GM12891 (cell line): Measurements from ENCODE around the gene SRCIN1.
"Not testable (repeated sequence)": the region's sequence is repeated elsewhere in the genome, so short reads cannot be mapped to it uniquely, and the experiment has no call there.

ENCODE experiments used
- DNase-seq: peaks from one replicate; pipeline ENCODE4 v3.0.0; 2011; ENCODE audit warnings: low spot score; ENCODE audit not compliant: insufficient read length
- FAIRE-seq: peaks from 2 replicates; lab custom pipeline; 2011; peaks lifted over from hg19 to GRCh38; lab: Jason Lieb, UNC
- PAX5 ChIP-seq: IDR thresholded peaks from 2 replicates; pipeline ENCODE4 v1.6.1; 2011; ENCODE audit warnings: low read length, moderate library complexity, mild to moderate bottlenecking; ENCODE audit not compliant: insufficient read depth, severe bottlenecking
- POLR2A ChIP-seq: IDR thresholded peaks from 2 replicates; pipeline ENCODE4 v1.6.1; 2011; ENCODE audit warnings: low read depth, low read length, control low read depth
- POLR2AphosphoS5 ChIP-seq: IDR thresholded peaks from 2 replicates; pipeline ENCODE4 v1.6.1; 2011; ENCODE audit warnings: low read depth, low read length, control low read depth
- POU2F2 ChIP-seq: IDR thresholded peaks from 2 replicates; pipeline ENCODE4 v1.6.1; 2011; ENCODE audit warnings: low read depth, mild to moderate bottlenecking, control low read depth, low read length, moderate library complexity
- SPI1 ChIP-seq: IDR thresholded peaks from 2 replicates; pipeline ENCODE4 v1.6.1; 2011; ENCODE audit warnings: low read depth, low read length, control low read depth
- TAF1 ChIP-seq: IDR thresholded peaks from 2 replicates; pipeline ENCODE4 v1.6.1; 2011; ENCODE audit warnings: low read depth, low read length, control low read depth

Gene SRCIN1

GRCh38 chr17:38625482-38625881 is 19.7 kb upstream of the SRCIN1 start:
- DNase-seq (no peak), FAIRE-seq (no peak)
- TF ChIP-seq POU2F2 (no peak), POLR2A (no peak), SPI1 (no peak), POLR2AphosphoS5 (no peak), TAF1 (no peak), PAX5 (no peak)

DNA sequence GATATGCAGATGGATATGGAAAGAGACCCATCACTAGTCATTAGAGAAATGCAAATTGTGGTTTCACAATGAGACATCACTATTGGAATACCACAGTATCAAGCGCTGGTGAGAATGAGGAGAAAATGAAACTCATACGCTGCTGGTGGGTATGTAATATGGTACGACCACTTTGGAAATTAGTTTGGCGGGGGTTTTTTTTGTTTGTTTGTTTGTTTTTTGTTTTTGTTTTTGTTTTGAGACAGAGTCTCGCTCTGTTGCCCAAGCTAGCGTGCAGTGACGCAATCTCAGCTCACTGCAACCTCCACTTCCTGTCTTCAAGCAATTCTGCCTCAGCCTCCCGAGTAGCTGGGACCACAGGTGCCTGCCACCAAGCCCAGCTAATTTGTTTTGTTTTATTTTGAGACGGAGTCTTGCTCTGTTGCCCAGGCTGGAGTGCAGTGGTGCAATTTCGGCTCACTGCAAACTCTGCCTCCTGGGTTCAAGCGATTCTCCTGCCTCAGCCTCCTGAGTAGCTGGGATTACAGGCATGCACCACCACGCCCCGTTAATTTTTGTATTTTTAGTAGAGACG is 19.1 kb upstream of the SRCIN1 start:
- FAIRE-seq, DNase-seq: not testable (repeated sequence)
- TF ChIP-seq SPI1 (peak; percentile 49; the same call in 1 of the 2 replicates), PAX5 (peak; percentile 64), POU2F2 (peak; percentile 47)

DNA sequence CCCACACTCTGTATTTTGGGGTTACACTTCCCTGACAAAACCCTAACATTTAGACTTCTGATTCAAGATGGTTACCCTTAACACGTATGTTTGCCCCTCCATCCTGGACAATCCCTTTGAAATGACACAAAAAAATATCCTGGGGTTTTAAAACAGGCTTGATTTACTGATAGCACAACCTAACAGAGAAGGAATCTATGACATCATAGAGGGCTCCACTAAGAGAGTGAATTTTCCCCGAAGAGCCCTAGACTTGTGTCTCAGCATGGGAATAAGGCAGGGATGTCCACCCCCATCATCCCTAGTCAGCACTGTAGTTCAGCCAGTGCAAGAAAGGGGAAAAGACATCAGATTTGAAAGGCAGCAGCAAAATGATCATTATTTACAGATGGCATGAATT is 15.8 kb upstream of the SRCIN1 start:
- no peak for FAIRE-seq
- TF ChIP-seq POLR2A = no peak
- no peak for TF ChIP-seq PAX5
- no peak for TF ChIP-seq SPI1
- no peak for TF ChIP-seq TAF1
- no peak for TF ChIP-seq POU2F2
- TF ChIP-seq POLR2AphosphoS5 = no peak
- no peak for DNase-seq

GRCh38 chr17:38620551-38621277 is 15.0 kb upstream of the SRCIN1 start:
- TF ChIP-seq POLR2A = no peak
- TF ChIP-seq POLR2AphosphoS5 = no peak
- TF ChIP-seq SPI1 = no peak
- no peak for TF ChIP-seq PAX5
- TF ChIP-seq TAF1 = no peak
- no peak for TF ChIP-seq POU2F2
- DNase-seq (peak; percentile 2), FAIRE-seq (no peak)

- DNase-seq (no peak), FAIRE-seq (no peak)
- no peak for TF ChIP-seq POLR2A
- TF ChIP-seq POU2F2 = no peak
- no peak for TF ChIP-seq SPI1
- TF ChIP-seq TAF1 = no peak
- TF ChIP-seq PAX5 = no peak
- TF ChIP-seq POLR2AphosphoS5 = no peak
Measured at GRCh38 chr17:38619937-38620550, 14.3 kb upstream of the SRCIN1 start.

- FAIRE-seq = no peak
- DNase-seq = no peak
- TF ChIP-seq POLR2A = no peak
- TF ChIP-seq TAF1 = no peak
- TF ChIP-seq PAX5 = no peak
- no peak for TF ChIP-seq POLR2AphosphoS5
- TF ChIP-seq SPI1 = no peak
- no peak for TF ChIP-seq POU2F2
Measured at GRCh38 chr17:38619451-38619795, 13.7 kb upstream of the SRCIN1 start.

DNA sequence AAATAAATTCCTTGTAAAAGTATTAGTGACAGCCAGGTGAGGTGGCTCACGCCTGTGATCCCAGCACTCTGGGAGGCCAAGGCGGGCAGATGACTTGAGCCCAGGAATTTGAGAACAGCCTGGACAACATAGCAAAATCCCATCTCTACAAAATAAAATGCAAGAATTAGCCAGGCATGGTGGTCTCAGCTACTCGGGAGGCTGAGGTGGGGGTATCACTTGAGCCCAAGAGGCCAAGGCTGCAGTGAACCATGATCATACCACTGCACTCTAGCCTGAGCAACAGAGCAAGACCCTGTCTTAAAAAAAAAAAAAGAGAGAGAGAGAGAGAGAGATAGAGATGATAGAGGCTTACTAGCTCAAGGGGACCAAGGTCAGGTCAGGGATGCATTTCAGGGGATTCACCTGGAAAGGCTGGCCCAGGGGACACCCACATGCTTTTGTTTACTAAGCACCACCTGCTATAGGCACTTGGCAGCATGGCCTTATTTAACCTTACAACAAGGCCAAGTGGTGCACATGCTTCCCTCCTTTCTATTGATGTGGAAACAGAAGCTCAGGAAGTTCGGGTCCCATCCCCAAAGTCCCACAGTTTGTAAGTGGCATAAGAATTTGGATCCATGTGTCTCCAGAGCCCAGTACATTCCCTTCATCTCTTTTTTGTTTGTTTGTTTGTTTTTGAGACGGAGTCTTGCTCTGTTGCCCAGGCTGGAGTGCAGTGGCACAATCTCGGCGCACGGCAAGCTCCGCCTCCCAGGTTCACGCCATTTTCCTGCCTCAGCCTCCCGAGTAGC is 12.4 kb upstream of the SRCIN1 start:
- FAIRE-seq (no peak), DNase-seq (peak; percentile 1)
- TF ChIP-seq SPI1 (no peak), TAF1 (no peak), POU2F2 (no peak), POLR2A (no peak), POLR2AphosphoS5 (no peak), PAX5 (no peak)

GRCh38 chr17:38617074-38617860 is 11.5 kb upstream of the SRCIN1 start:
- FAIRE-seq = no peak
- TF ChIP-seq PAX5 (no peak), TAF1 (no peak), POLR2A (no peak), SPI1 (no peak), POLR2AphosphoS5 (no peak), POU2F2 (no peak)
- peak; percentile 4 for DNase-seq

DNA sequence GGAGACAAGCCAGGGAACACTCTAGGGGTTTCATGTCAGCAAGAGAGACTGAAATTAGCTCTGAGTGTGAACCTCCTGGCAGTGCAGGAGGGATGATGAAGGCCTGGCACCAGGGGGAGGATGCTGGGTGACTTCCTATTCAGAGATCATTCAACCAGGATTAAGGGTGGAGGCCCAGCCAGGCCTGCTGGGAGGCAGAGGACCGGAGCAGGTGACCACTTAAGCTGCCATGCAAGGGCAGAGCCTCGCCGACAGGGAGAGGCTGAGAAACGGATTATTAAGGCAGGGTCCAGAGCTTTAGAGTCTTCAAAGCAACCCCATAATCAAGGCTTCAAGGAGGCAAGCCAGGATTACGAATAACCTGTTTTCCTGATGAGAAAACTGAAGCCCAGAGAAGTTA is 10.6 kb upstream of the SRCIN1 start:
- no peak for FAIRE-seq
- DNase-seq = no peak
- TF ChIP-seq TAF1 (no peak), POLR2AphosphoS5 (no peak), POLR2A (no peak), SPI1 (no peak), PAX5 (no peak), POU2F2 (no peak)
